Fibroblast of lung (primary cell): ENCODE results near the gene FHL3. TPM values are rescaled to one million over a fixed set of nuclear protein-coding genes. Genes with fewer than 3 reads are reported as not detected.
A peak's percentile ranks its signal among the peaks of the same experiment; 100 is the strongest.

Experiments used
- DNase-seq, 2 donors: peaks; one replicate each; pipeline versions ENCODE4 v3.0.0 to v3.0.0-alpha.2; 2010; ENCODE audit warnings: low read depth in 2 of 2
- H2AFZ ChIP-seq: 2 replicates; pipeline ENCODE4 v1.5.1; 2012; ENCODE audit warnings: low read length, control low read depth, inconsistent platforms
- H3K27ac ChIP-seq: 2 replicates; pipeline ENCODE4 v1.5.1; 2011; ENCODE audit warnings: low read length, control low read depth; ENCODE audit not compliant: insufficient read depth
- H3K27me3 ChIP-seq: 2 replicates; pipeline ENCODE4 v1.5.1; 2011; ENCODE audit warnings: mild to moderate bottlenecking, low read length; ENCODE audit not compliant: control insufficient read depth, insufficient read depth
- H3K36me3 ChIP-seq: 2 replicates; pipeline ENCODE4 v1.5.1; 2011; ENCODE audit warnings: low read length; ENCODE audit not compliant: control insufficient read depth, insufficient read depth
- H3K4me1 ChIP-seq: 2 replicates; pipeline ENCODE4 v1.5.1; 2011; ENCODE audit warnings: low read length; ENCODE audit not compliant: control insufficient read depth, insufficient read depth; ENCODE audit errors: extremely low read depth
- H3K4me2 ChIP-seq: 2 replicates; pipeline ENCODE4 v1.5.1; 2011; ENCODE audit warnings: low read length, control low read depth; ENCODE audit not compliant: insufficient read depth; ENCODE audit errors: extremely low read depth
- H3K4me3 ChIP-seq, 4 experiments: fragments of 200-600 bp in 1 of 4; sonication (generic) in 1 of 4; replicated peaks in 1 of 4; 2 replicates each; pipeline ENCODE4 v1.5.1; 2011 to 2016; ENCODE audit warnings: low read length in 4 of 4, low read depth in 3 of 4, mild to moderate bottlenecking in 3 of 4, control low read depth in 2 of 4, inconsistent platforms in 1 of 4, mixed read lengths in 1 of 4; ENCODE audit not compliant: insufficient read depth in 1 of 4; ENCODE audit errors: control extremely low read depth in 1 of 4
- H3K79me2 ChIP-seq: 2 replicates; pipeline ENCODE4 v1.5.1; 2012; ENCODE audit warnings: mild to moderate bottlenecking, low read length, inconsistent platforms; ENCODE audit not compliant: control insufficient read depth, insufficient read depth
- H3K9ac ChIP-seq: 2 replicates; pipeline ENCODE4 v1.5.1; 2011; ENCODE audit warnings: mild to moderate bottlenecking, low read length, control low read depth; ENCODE audit not compliant: insufficient read depth
- H3K9me3 ChIP-seq: 2 replicates; pipeline ENCODE4 v1.5.1; 2012; ENCODE audit warnings: low read depth, low read length; ENCODE audit not compliant: control insufficient read depth, insufficient read depth
- H4K20me1 ChIP-seq: 2 replicates; pipeline ENCODE4 v1.5.1; 2011; ENCODE audit warnings: low read length; ENCODE audit not compliant: control insufficient read depth, insufficient read depth; ENCODE audit errors: extremely low read depth
- EZH2 ChIP-seq: IDR thresholded peaks from 2 replicates; pipeline ENCODE4 v1.5.1; 2012; ENCODE audit warnings: low read length, control low read depth, mild to moderate bottlenecking; ENCODE audit errors: missing control alignments
- polyA plus RNA-seq, 2 donors: library from polyadenylated mRNA; depleted of rRNA in 1 of 2; stranded (reverse) in 1 of 2; unstranded in 1 of 2; fragments of >200 nt; gene quantifications; 2 replicates each; pipeline ENCODE4 v1.2.1, GENCODE V29; 2011 to 2012; ENCODE audit warnings: missing spikeins in 1 of 2
- total RNA-seq: library from RNA; depleted of rRNA; stranded (reverse); fragments of >200 nt; gene quantifications from 2 replicates; pipeline ENCODE4 v1.2.1, GENCODE V29; 2014
- TF ChIP-seq, protein P1 (sequence below), 2 donors: IDR thresholded peaks in 1 of 2; conservative IDR thresholded peaks in 1 of 2; 1 replicate in 1 of 2; 2 replicates in 1 of 2; pipeline ENCODE4 v1.5.1; 2011 to 2012; ENCODE audit warnings: low read length in 2 of 2, control low read depth in 1 of 2, inconsistent platforms in 1 of 2, low read depth in 1 of 2, mild to moderate bottlenecking in 1 of 2

Gene FHL3
- total and polyA plus RNA-seq, 2 donors (not counting 1 experiment from before 2014, with no cell fraction given), result 13.9 to 25.0 TPM

DNA sequence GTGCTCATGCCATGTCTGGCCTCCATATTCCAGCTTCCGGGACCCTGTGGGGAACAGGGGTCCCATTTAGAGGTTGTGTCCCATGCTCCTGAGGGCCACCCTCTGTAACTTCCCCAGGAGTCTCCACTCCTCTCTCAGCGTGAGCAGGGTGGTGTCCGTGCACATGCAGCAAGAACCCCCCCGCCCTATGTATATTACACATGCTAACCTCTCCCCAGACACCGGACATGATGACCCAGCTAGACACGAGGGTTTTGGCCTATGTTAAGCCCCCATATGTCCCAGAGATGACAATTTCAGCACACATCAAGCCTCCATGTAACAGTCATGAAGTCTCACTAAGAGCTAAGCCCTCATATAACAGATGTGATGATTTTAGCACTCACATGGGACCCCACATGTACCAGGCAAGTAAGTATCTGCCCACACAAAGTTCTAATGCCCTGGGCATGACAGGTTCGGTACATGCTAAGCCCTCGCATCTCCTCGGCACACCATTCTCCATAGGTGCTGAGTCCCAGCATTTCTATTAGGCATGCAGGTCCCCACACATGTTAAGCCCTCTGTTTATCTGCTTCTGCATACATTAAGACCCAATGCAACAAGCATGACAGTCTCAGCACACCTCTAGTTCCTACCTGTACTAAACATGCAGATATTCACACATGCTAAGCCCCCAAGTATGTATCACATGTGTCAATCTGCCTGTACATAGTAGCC is 7.1 kb downstream of the FHL3 start:
- H2AFZ ChIP-seq, result no peak overlapping the region
- H3K79me2 ChIP-seq, result peaks cover 39% of the 10 kb centered on the region
- no peak overlapping the region for H3K27ac ChIP-seq
- H3K4me1 ChIP-seq, result peaks cover 58% of the 10 kb centered on the region
- H3K36me3 ChIP-seq, result peaks cover 23% of the 10 kb centered on the region
- no peak overlapping the region for H3K9ac ChIP-seq
- no peaks in the 10 kb centered on the region for H3K27me3 ChIP-seq
- DNase-seq, result no peak
- TF ChIP-seq, protein P1, sequence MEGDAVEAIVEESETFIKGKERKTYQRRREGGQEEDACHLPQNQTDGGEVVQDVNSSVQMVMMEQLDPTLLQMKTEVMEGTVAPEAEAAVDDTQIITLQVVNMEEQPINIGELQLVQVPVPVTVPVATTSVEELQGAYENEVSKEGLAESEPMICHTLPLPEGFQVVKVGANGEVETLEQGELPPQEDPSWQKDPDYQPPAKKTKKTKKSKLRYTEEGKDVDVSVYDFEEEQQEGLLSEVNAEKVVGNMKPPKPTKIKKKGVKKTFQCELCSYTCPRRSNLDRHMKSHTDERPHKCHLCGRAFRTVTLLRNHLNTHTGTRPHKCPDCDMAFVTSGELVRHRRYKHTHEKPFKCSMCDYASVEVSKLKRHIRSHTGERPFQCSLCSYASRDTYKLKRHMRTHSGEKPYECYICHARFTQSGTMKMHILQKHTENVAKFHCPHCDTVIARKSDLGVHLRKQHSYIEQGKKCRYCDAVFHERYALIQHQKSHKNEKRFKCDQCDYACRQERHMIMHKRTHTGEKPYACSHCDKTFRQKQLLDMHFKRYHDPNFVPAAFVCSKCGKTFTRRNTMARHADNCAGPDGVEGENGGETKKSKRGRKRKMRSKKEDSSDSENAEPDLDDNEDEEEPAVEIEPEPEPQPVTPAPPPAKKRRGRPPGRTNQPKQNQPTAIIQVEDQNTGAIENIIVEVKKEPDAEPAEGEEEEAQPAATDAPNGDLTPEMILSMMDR (conservative IDR thresholded peaks at IDR 0.05 in 1 of 2, IDR thresholded peaks at IDR 0.05 in 1 of 2; ENCODE audit: low read depth in 1 of 2, low read length in 2 of 2), result no peak
- no peak for TF ChIP-seq EZH2
- no peak overlapping the region for H3K4me2 ChIP-seq
- H3K4me3 ChIP-seq, result no peak overlapping the region
- no peaks in the 10 kb centered on the region for H3K9me3 ChIP-seq
- no peaks in the 10 kb centered on the region for H4K20me1 ChIP-seq

DNA sequence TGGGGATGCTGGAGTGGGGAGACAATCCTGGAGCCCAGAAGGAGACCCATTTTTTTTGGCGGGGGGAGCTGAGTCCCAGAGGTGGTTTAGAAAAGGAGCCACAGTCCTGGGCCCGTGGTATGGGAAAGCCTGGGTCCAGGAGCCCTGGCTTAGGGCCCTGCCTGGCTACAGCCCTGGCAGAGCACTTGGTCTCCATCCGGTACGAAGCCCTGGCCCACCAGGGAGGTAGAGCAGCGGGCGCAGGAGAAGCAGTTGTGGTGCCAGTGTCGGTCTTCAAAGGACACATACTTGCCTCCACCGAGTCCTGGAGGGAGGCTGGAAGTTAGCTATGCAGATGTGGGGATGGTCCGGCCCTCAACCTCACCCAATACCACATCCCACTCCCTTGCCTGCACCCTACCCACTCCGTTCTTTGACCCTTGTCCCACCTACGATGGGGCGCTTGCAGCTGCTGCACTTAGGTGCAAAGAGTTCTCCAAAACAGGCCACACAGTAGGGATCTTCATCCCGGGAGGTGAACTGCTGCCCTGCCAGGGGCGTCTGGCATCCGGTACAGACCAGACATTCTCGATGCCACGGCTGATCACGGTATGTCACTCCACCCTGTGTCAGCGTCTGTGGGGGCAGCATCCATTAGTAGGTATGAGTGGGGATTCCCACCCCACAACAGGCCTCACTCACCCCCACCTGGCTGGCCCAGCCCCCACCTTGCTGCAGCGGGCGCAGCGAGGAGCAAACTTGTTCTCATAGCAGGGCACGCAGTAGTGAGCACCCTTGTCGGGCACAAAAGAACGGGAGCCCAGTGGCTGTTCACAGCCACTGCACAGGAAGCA is 7.8 kb downstream of the FHL3 start:
- Histone ChIP-seq H3K9ac (no peak overlapping the region), H3K4me3 (no peak overlapping the region), H2AFZ (no peak overlapping the region), H3K27me3 (no peaks in the 10 kb centered on the region), H3K9me3 (no peaks in the 10 kb centered on the region), H3K4me2 (no peak overlapping the region), H3K4me1 (peaks cover 58% of the 10 kb centered on the region), H3K36me3 (peaks cover 23% of the 10 kb centered on the region), H3K79me2 (peaks cover 31% of the 10 kb centered on the region), H3K27ac (peak overlapping the region; percentile 62), H4K20me1 (no peaks in the 10 kb centered on the region)
- no peak for DNase-seq
- TF ChIP-seq, protein P1 (conservative IDR thresholded peaks at IDR 0.05 in 1 of 2, IDR thresholded peaks at IDR 0.05 in 1 of 2; ENCODE audit: low read depth in 1 of 2, low read length in 2 of 2), result no peak
- no peak for TF ChIP-seq EZH2

DNA sequence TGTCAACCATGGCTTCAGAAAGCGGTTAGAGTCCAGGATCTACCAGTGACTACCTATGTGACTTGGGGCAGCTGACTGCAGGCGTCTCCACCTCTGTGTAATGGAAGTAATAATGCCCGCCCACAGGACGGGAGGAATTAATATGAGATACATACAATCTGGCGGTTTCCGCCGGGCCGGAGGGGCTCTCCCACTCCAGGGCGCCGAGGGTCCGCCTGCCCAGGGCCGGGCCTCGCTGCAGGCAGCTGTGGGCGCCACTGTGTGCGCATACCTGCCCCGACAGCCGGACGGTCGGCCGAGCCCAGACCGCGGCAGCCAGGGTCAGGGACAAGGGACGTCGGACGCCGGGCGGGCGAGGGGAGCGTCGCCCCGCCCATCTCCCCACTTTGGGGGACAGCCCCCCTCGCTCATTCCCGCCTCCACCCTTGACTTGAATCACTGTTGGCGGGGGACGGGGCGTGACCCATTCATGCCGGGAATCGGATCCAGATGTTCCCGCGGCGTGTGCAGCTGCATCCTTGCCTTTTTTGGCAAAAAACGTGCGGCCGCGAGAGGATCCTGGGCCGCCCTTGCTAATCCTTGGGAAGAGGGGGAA is 9.5 kb downstream of the FHL3 start:
- H3K4me3 ChIP-seq, result peak overlapping the region; percentile 42 to 63 (median 53)
- H3K27ac ChIP-seq, result peak overlapping the region; percentile 84
- peak overlapping the region; percentile 53 for H3K4me2 ChIP-seq
- no peaks in the 10 kb centered on the region for H4K20me1 ChIP-seq
- peak overlapping the region; percentile 23 for H2AFZ ChIP-seq
- peak overlapping the region; percentile 68 for H3K9ac ChIP-seq
- peaks cover 47% of the 10 kb centered on the region for H3K4me1 ChIP-seq
- peaks cover 23% of the 10 kb centered on the region for H3K36me3 ChIP-seq
- no peaks in the 10 kb centered on the region for H3K9me3 ChIP-seq
- no peaks in the 10 kb centered on the region for H3K27me3 ChIP-seq
- DNase-seq, result peak; percentile 82 to 96
- TF ChIP-seq, protein P1 (conservative IDR thresholded peaks at IDR 0.05 in 1 of 2, IDR thresholded peaks at IDR 0.05 in 1 of 2; ENCODE audit: low read depth in 1 of 2, low read length in 2 of 2), result no peak
- no peak for TF ChIP-seq EZH2
- H3K79me2 ChIP-seq, result peaks cover 17% of the 10 kb centered on the region
